ENCODE data around the gene SLC6A16.

DNA sequence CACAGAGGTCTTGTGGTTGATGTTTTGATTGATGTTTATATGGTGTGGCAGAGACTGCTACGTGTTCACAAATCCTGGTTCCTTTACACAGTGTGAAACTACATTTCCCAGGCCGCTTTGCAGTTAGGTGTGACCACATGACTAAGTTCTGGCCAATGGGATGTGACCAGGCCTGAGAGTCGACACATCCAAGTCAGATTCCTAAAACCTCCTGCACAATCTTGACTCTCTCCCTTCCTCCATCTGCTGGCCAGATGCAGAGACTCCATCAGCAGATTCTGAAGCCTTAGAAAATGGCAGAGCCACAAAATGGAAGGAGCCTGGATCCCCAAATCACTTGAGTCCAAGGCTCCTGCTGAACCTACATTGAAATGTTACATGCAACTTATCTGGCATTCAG is 22.8 kb upstream of the SLC6A16 start:
- TF ChIP-seq, protein P1, sequence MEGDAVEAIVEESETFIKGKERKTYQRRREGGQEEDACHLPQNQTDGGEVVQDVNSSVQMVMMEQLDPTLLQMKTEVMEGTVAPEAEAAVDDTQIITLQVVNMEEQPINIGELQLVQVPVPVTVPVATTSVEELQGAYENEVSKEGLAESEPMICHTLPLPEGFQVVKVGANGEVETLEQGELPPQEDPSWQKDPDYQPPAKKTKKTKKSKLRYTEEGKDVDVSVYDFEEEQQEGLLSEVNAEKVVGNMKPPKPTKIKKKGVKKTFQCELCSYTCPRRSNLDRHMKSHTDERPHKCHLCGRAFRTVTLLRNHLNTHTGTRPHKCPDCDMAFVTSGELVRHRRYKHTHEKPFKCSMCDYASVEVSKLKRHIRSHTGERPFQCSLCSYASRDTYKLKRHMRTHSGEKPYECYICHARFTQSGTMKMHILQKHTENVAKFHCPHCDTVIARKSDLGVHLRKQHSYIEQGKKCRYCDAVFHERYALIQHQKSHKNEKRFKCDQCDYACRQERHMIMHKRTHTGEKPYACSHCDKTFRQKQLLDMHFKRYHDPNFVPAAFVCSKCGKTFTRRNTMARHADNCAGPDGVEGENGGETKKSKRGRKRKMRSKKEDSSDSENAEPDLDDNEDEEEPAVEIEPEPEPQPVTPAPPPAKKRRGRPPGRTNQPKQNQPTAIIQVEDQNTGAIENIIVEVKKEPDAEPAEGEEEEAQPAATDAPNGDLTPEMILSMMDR (IDR thresholded peaks at IDR 0.05), result no peak
- TF ChIP-seq POLR2A (IDR thresholded peaks at IDR 0.05) (no peak), POLR2AphosphoS5 (IDR thresholded peaks at IDR 0.05) (no peak), EP300 (IDR thresholded peaks at IDR 0.05) (no peak)
